CD4-positive, alpha-beta T cell (primary cell): ENCODE measurements around the gene SH3BGRL3. TPM values are rescaled to one million over a fixed set of nuclear protein-coding genes. Genes with fewer than 3 reads are reported as not detected.

Experiments
- ATAC-seq: fragments of 200-7000 bp; cut with Tn5 transposase; one replicate; pipeline ENCODE4 v1.10.0; 2022; ENCODE audit warnings: mild to moderate bottlenecking; ENCODE audit not compliant: poor library complexity
- CTCF ChIA-PET: fragments of 350-600 bp; sonication (Branson Sonifier 250); formaldehyde crosslinking; loops from one replicate; lab custom pipeline; 2021; ENCODE audit warnings: antibody characterized with exemption, inconsistent platforms; lab: Charles Lee
- POLR2A ChIA-PET: fragments of 350-600 bp; sonication (Branson Sonifier 250); formaldehyde crosslinking; loops from one replicate; lab custom pipeline; 2021; ENCODE audit warnings: antibody characterized with exemption, inconsistent platforms; lab: Charles Lee
- DNase-seq, 14 experiments: peaks; one replicate each; pipeline ENCODE4 v3.0.0-alpha.2; 2013 to 2020; ENCODE audit warnings: mixed read lengths in 2 of 14
- H3K27ac ChIP-seq, 2 donors: one replicate each; pipeline versions ENCODE4 v1.5.1 to v1.7.0; 2013; ENCODE audit warnings: low read length in 2 of 2, low read depth in 1 of 2, mild to moderate bottlenecking in 1 of 2
- H3K27me3 ChIP-seq, 2 experiments: 1 replicate in 1 of 2; 2 replicates in 1 of 2; pipeline versions ENCODE4 v1.6.1 to v1.7.0; 2013; ENCODE audit warnings: low read length in 2 of 2, control low read depth in 1 of 2, mild to moderate bottlenecking in 1 of 2, moderate library complexity in 1 of 2; ENCODE audit not compliant: insufficient read depth in 2 of 2, control insufficient read depth in 1 of 2
- H3K36me3 ChIP-seq: one replicate; pipeline ENCODE4 v1.6.1; 2013; ENCODE audit warnings: low read length, control low read depth; ENCODE audit not compliant: insufficient read depth
- H3K4me1 ChIP-seq: one replicate; pipeline ENCODE4 v1.6.1; 2013; ENCODE audit warnings: low read length, control low read depth; ENCODE audit not compliant: insufficient read depth
- H3K4me3 ChIP-seq: one replicate; pipeline ENCODE4 v1.5.1; 2013; ENCODE audit warnings: mild to moderate bottlenecking, low read length, moderate library complexity
- H3K9me3 ChIP-seq, 2 experiments: 1 replicate in 1 of 2; 2 replicates in 1 of 2; pipeline versions ENCODE4 v1.6.1 to v1.7.0; 2013; ENCODE audit warnings: low read length in 2 of 2, mild to moderate bottlenecking in 2 of 2, control low read depth in 1 of 2, moderate library complexity in 1 of 2; ENCODE audit not compliant: control insufficient read depth in 1 of 2, insufficient read depth in 1 of 2
- H3K27ac Mint-ChIP-seq: one replicate; pipeline ENCODE4 v1.8.0; 2020; ENCODE audit warnings: mixed read lengths
- H3K27me3 Mint-ChIP-seq: one replicate; pipeline ENCODE4 v1.8.0; 2021; ENCODE audit warnings: mixed read lengths
- H3K36me3 Mint-ChIP-seq: one replicate; pipeline ENCODE4 v1.8.0; 2021; ENCODE audit warnings: low read depth, mixed read lengths
- H3K4me1 Mint-ChIP-seq: one replicate; pipeline ENCODE4 v1.8.0; 2021; ENCODE audit warnings: low read depth, mixed read lengths
- H3K4me3 Mint-ChIP-seq: one replicate; pipeline ENCODE4 v1.8.0; 2020; ENCODE audit warnings: mild to moderate bottlenecking, mixed read lengths
- H3K9me3 Mint-ChIP-seq: one replicate; pipeline ENCODE4 v1.8.0; 2020; ENCODE audit warnings: mixed read lengths
- intact Hi-C, 2 experiments: fragments of 100-400 bp; cut with DNase I in 1 of 2; cut with micrococcal nuclease in 1 of 2; formaldehyde crosslinking; loops; one replicate each; pipeline versions ENCODE4 v1.15.1 to v1.9.0; 2023 to 2025; cut with DNase I, micrococcal nuclease
- total RNA-seq, 174 experiments: library from RNA in 2 of 174; stranded (reverse) in 2 of 174; gene quantifications; one replicate each; pipeline ENCODE4 v1.2.3 and lab custom pipeline; 2021 to 2026
- TF ChIP-seq, protein P1 (sequence below): fragments of 200-600 bp; IDR thresholded peaks from one replicate; pipeline ENCODE4 v1.8.0; 2022; ENCODE audit warnings: antibody characterized with exemption, mild to moderate bottlenecking

SH3BGRL3 gene
- total RNA-seq, 2 experiments from 2014 or later = 178 to 193 TPM

DNA sequence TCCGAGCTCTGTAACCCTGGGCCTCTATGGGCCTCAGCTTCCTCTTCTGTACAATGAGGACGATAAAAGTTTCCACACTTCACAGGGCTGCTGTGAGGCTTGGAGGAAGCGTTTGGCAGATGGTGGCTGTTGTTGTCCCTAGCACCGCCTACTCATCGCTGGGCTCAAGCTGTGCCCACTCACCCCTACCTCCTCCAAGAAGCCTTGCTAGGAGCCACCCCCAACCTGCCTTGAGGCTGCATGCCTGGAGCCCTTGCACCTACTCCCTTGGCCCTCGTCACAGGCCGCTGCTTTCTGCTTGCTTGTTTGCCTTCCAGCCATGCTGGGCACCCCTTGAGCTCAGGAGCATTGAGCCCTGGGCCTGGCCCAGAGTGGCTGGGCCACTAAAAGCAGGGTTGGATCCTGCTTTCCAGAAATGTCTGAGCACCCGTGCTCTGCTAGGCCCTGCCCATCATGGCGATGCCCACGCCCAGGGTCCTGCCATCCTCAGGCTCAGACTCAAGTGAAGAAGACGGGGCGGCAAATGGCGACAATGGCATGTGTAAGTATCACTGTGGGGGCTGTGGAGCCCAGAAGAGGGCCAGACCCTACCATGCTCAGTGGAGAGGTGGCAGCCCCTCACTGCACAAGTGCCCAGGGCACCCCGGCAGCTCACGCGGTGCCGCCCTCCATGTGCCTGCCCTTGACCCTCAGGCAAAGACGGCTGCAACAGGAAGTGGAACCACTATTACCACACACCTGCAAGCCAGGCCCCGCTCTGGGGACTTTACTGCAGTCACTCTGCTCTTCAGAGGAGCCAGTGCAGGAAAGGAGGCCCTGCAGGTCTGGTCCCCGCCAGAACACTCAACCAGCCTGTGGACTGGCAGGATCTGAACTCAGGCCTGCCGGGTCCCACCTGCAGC lies 9.5 kb downstream of the SH3BGRL3 start:
- H3K27ac Mint-ChIP-seq = peak overlapping the region; percentile 95
- peaks cover 98% of the 10 kb centered on the region for H3K4me1 ChIP-seq
- no peak overlapping the region for H3K4me3 ChIP-seq
- no peak for ATAC-seq
- peak overlapping the region; percentile 60 for H3K4me3 Mint-ChIP-seq
- TF ChIP-seq, protein P1, sequence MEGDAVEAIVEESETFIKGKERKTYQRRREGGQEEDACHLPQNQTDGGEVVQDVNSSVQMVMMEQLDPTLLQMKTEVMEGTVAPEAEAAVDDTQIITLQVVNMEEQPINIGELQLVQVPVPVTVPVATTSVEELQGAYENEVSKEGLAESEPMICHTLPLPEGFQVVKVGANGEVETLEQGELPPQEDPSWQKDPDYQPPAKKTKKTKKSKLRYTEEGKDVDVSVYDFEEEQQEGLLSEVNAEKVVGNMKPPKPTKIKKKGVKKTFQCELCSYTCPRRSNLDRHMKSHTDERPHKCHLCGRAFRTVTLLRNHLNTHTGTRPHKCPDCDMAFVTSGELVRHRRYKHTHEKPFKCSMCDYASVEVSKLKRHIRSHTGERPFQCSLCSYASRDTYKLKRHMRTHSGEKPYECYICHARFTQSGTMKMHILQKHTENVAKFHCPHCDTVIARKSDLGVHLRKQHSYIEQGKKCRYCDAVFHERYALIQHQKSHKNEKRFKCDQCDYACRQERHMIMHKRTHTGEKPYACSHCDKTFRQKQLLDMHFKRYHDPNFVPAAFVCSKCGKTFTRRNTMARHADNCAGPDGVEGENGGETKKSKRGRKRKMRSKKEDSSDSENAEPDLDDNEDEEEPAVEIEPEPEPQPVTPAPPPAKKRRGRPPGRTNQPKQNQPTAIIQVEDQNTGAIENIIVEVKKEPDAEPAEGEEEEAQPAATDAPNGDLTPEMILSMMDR = no peak
- H3K27ac ChIP-seq = peak overlapping the region; percentile 89 to 94
- no peaks in the 10 kb centered on the region for H3K27me3 ChIP-seq
- intact Hi-C loops = loop anchor here (1.0 to 5.0 kb wide), 2 partner anchors 14 to 68 kb away; no protein-coding TSS in a partner anchor
- H3K27me3 Mint-ChIP-seq = no peaks in the 10 kb centered on the region
- ChIA-PET POLR2A (interaction anchor here (0.5 to 20.7 kb wide), 15 partner anchors 8 to 1540 kb away, joined by 3 to 977 read pairs (median 6); partner anchors contain the start of genes CD52, DHDDS, HMGN2 and SH3BGRL3), CTCF (interaction anchor here (0.6 to 8.8 kb wide), 13 partner anchors 10 to 128 kb away, joined by 3 to 223 read pairs (median 6); partner anchors contain the start of genes CD52, CEP85, SH3BGRL3 and UBXN11)
- peak in 8 of 14 experiments; percentile 22 to 70 (median 52) for DNase-seq
- H3K36me3 Mint-ChIP-seq = peaks cover 6% of the 10 kb centered on the region
- H3K9me3 Mint-ChIP-seq = no peaks in the 10 kb centered on the region
- no peaks in the 10 kb centered on the region for H3K36me3 ChIP-seq
- peaks cover 82% of the 10 kb centered on the region for H3K4me1 Mint-ChIP-seq
- no peaks in the 10 kb centered on the region for H3K9me3 ChIP-seq

DNA sequence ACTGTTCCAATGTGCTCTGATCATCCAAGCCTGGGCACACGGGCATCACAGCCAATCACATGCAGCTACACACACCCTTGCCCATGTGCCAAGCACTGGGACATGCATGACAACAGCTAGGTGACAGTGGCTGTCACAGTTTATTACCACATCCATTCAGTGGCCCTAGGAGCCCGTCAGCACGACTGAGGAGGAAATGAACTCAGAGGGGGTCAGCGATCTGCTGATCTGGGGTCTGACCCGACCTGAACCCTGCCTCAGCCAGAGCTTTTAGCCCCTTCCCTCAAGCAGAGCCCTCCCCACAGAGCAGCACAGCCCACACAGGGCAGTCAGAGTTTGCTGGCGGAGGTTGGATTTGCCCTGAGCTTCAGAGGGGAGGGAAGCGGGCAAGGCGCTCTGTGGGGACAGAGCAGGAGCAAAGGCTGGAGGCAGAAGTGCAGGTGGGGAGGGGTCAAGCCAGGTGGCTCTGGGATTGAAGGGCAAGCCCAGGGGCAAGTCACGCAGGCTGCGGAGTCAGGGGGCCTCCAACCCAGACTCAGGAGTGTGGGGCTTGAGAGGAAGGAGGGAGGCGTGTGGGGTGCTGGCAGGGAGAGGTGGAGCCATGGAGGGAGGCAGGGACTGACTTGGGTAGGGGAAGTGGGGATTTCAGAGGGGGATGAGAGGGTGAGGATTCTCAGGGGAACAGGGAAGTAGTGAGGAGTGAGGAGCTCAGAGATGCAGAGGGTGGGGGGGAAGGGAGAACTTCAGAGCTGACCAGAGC lies 10.4 kb downstream of the SH3BGRL3 start:
- TF ChIP-seq, protein P1 = no peak
- intact Hi-C loops = loop anchor here in 1 of 2 experiments (1.0 kb wide), 1 partner anchor 13 kb away; no protein-coding TSS in a partner anchor
- Histone ChIP-seq H3K36me3 (no peaks in the 10 kb centered on the region), H3K4me3 (no peak overlapping the region), H3K27me3 (no peaks in the 10 kb centered on the region), H3K27ac (peak overlapping the region; percentile 89 to 94), H3K9me3 (no peaks in the 10 kb centered on the region), H3K4me1 (peaks cover 89% of the 10 kb centered on the region)
- ATAC-seq (no peak), DNase-seq (peak in 5 of 14 experiments; percentile 11 to 71 (median 59))
- peak overlapping the region; percentile 60 for H3K4me3 Mint-ChIP-seq
- POLR2A ChIA-PET = interaction anchor here (1.4 to 20.7 kb wide), 6 partner anchors 10 to 182 kb away, joined by 4 to 977 read pairs (median 24); partner anchors contain the start of genes CD52, HMGN2, SH3BGRL3 and UBXN11
- H3K4me1 Mint-ChIP-seq = peaks cover 78% of the 10 kb centered on the region
- peak overlapping the region; percentile 95 for H3K27ac Mint-ChIP-seq
- H3K36me3 Mint-ChIP-seq = no peaks in the 10 kb centered on the region
- CTCF ChIA-PET = interaction anchor here (0.9 to 8.8 kb wide), 7 partner anchors 11 to 121 kb away, joined by 3 to 223 read pairs (median 17); partner anchors contain the start of genes CD52, SH3BGRL3, UBXN11 and ZNF593
- H3K9me3 Mint-ChIP-seq = no peaks in the 10 kb centered on the region
- H3K27me3 Mint-ChIP-seq = no peaks in the 10 kb centered on the region

DNA sequence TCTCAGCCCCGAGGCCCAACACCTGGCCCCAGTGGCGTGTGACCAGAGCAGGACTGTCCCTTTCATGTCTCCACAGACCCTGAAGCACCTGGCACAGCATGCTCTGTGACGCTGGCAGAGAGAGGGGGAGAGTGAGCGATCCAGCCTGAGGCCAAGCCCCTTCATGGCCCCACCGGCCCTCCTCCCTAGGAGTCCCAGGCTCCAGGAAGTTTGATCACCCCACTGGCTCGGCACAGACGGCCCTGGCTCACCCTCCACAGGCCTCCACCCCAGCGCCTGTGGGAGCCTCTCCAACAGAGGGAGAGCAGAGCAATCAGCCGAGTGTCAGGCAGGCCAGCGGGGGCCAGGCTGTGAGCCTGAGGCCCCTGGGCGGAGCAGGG lies 11.0 kb downstream of the SH3BGRL3 start:
- CTCF ChIA-PET = interaction anchor here (4.8 to 8.8 kb wide), 3 partner anchors 15 to 28 kb away, joined by 33 to 223 read pairs (median 88); partner anchors contain the start of genes CD52 and UBXN11
- no peak for ATAC-seq
- DNase-seq = no peak

More for the DNA sequence above, 11.0 kb downstream of the SH3BGRL3 start:
- H3K9me3 Mint-ChIP-seq = no peaks in the 10 kb centered on the region
- intact Hi-C loops = loop anchor here in 1 of 2 experiments (1.0 kb wide), 1 partner anchor 12 kb away; no protein-coding TSS in a partner anchor
- peaks cover 4% of the 10 kb centered on the region for H3K36me3 ChIP-seq
- H3K36me3 Mint-ChIP-seq = peaks cover 5% of the 10 kb centered on the region
- peaks cover 72% of the 10 kb centered on the region for H3K4me1 Mint-ChIP-seq
- H3K27ac Mint-ChIP-seq = peak overlapping the region; percentile 95
- no peaks in the 10 kb centered on the region for H3K27me3 Mint-ChIP-seq
- H3K4me3 Mint-ChIP-seq = no peak overlapping the region
- no peaks in the 10 kb centered on the region for H3K9me3 ChIP-seq
- no peak overlapping the region for H3K4me3 ChIP-seq
- POLR2A ChIA-PET = interaction anchor here (2.4 to 20.7 kb wide), 4 partner anchors 9 to 31 kb away, joined by 6 to 977 read pairs (median 152); partner anchors contain the start of genes CD52, SH3BGRL3 and UBXN11
- TF ChIP-seq, protein P1 = no peak
- peak overlapping the region; percentile 89 to 94 for H3K27ac ChIP-seq
- no peaks in the 10 kb centered on the region for H3K27me3 ChIP-seq
- peaks cover 86% of the 10 kb centered on the region for H3K4me1 ChIP-seq
